RWPE2 (cell line): ENCODE results near the gene ZNF80.
"Not testable (repeated sequence)": the region's sequence is repeated elsewhere in the genome, so short reads cannot be mapped to it uniquely, and the experiment has no call there.

ENCODE experiments used
- ATAC-seq: fragments of 200-7000 bp; cut with Tn5 transposase; 3 replicates; pipeline ENCODE4 v1.9.1; 2021; ENCODE audit warnings: low read depth
- DNase-seq: peaks from one replicate; pipeline ENCODE4 v3.0.0-alpha.2; 2020; ENCODE audit warnings: low spot score
- H3K27ac ChIP-seq: fragments of 450-650 bp; 2 replicates; pipeline ENCODE4 v1.5.1; 2017; ENCODE audit warnings: mild to moderate bottlenecking; ENCODE audit not compliant: poor library complexity, severe bottlenecking
- H3K27me3 ChIP-seq: fragments of 250-450 bp; sonication (Bioruptor Pico); 2 replicates; pipeline ENCODE4 v1.5.1; 2021; ENCODE audit warnings: mild to moderate bottlenecking, moderate library complexity; ENCODE audit not compliant: insufficient read depth, poor library complexity, severe bottlenecking
- H3K36me3 ChIP-seq: fragments of 250-450 bp; sonication (Bioruptor Pico); 2 replicates; pipeline ENCODE4 v1.5.1; 2020; ENCODE audit warnings: low read depth, mild to moderate bottlenecking, moderate library complexity
- H3K4me1 ChIP-seq: fragments of 250-450 bp; sonication (Bioruptor Pico); 2 replicates; pipeline ENCODE4 v1.5.1; 2021; ENCODE audit warnings: mild to moderate bottlenecking, moderate library complexity; ENCODE audit not compliant: insufficient read depth, poor library complexity, severe bottlenecking
- H3K4me3 ChIP-seq: fragments of 250-450 bp; sonication (Bioruptor Pico); 2 replicates; pipeline ENCODE4 v1.5.1; 2021; ENCODE audit warnings: mild to moderate bottlenecking, moderate library complexity; ENCODE audit not compliant: severe bottlenecking
- H3K9me3 ChIP-seq: fragments of 250-450 bp; sonication (Bioruptor Pico); 2 replicates; pipeline ENCODE4 v1.5.1; 2021; ENCODE audit warnings: mild to moderate bottlenecking, moderate library complexity; ENCODE audit not compliant: severe bottlenecking
- CTCF ChIP-seq: fragments of 450-650 bp; IDR thresholded peaks from one replicate; pipeline ENCODE4 v1.5.1; 2017; ENCODE audit warnings: mild to moderate bottlenecking, moderate library complexity; ENCODE audit not compliant: poor library complexity, severe bottlenecking

The ZNF80 gene

GRCh38 chr3:114252954-114253353 is 15.6 kb upstream of the ZNF80 start:
- TF ChIP-seq CTCF, result no peak
- H3K36me3 ChIP-seq, result no peaks in the 10 kb centered on the region
- no peaks in the 10 kb centered on the region for H3K27me3 ChIP-seq
- no peaks in the 10 kb centered on the region for H3K9me3 ChIP-seq
- no peak overlapping the region for H3K4me3 ChIP-seq
- no peak overlapping the region for H3K27ac ChIP-seq
- DNase-seq (no peak), ATAC-seq (no peak)
- H3K4me1 ChIP-seq, result no peaks in the 10 kb centered on the region

GRCh38 chr3:114242947-114243346 is 5.6 kb upstream of the ZNF80 start:
- H3K4me3 ChIP-seq, result no peak overlapping the region
- H3K4me1 ChIP-seq, result no peaks in the 10 kb centered on the region
- H3K27ac ChIP-seq, result no peak overlapping the region
- H3K27me3 ChIP-seq, result no peaks in the 10 kb centered on the region
- ATAC-seq (no peak), DNase-seq (no peak)
- TF ChIP-seq CTCF, result no peak
- no peaks in the 10 kb centered on the region for H3K9me3 ChIP-seq
- no peaks in the 10 kb centered on the region for H3K36me3 ChIP-seq

- ATAC-seq (no peak), DNase-seq (no peak)
- Histone ChIP-seq H3K27ac (no peak overlapping the region), H3K4me3 (no peak overlapping the region), H3K9me3 (no peaks in the 10 kb centered on the region), H3K36me3 (no peaks in the 10 kb centered on the region), H3K4me1 (no peaks in the 10 kb centered on the region), H3K27me3 (no peaks in the 10 kb centered on the region)
- no peak for TF ChIP-seq CTCF
These were observed 3.9 kb upstream of the ZNF80 start for GRCh38 chr3:114241262-114241661.

- H3K27ac ChIP-seq, H3K4me3 ChIP-seq, H3K36me3 ChIP-seq, H3K9me3 ChIP-seq, H3K4me1 ChIP-seq, ATAC-seq, DNase-seq, H3K27me3 ChIP-seq: not testable (repeated sequence)
These were observed 888 bp upstream of the ZNF80 start for GRCh38 chr3:114238146-114238785.

GRCh38 chr3:114235431-114235830 is 1.9 kb downstream of the ZNF80 start:
- Histone ChIP-seq H3K27ac (no peak overlapping the region), H3K27me3 (no peaks in the 10 kb centered on the region), H3K4me3 (no peak overlapping the region), H3K4me1 (no peaks in the 10 kb centered on the region), H3K9me3 (no peaks in the 10 kb centered on the region), H3K36me3 (no peaks in the 10 kb centered on the region)
- DNase-seq, result no peak
- no peak for TF ChIP-seq CTCF
- no peak for ATAC-seq
